ENCODE data around the gene GRIK2.

The GRIK2 gene

GRCh38 chr6:101921829-101922450 is 528.4 kb downstream of the GRIK2 start:
- FAIRE-seq: no peak

GRCh38 chr6:101926149-101926925 is 532.8 kb downstream of the GRIK2 start:
- FAIRE-seq: no peak

GRCh38 chr6:101931766-101932165 is 538.3 kb downstream of the GRIK2 start:
- no peak for FAIRE-seq

GRCh38 chr6:101932704-101933103 is 539.2 kb downstream of the GRIK2 start:
- no peak for FAIRE-seq

- FAIRE-seq: no peak
Measured at GRCh38 chr6:101935732-101936131, 542.2 kb downstream of the GRIK2 start.

- no peak for FAIRE-seq
Measured at GRCh38 chr6:101936516-101936915, 543.0 kb downstream of the GRIK2 start.

- FAIRE-seq: no peak
Measured at GRCh38 chr6:101937108-101937507, 543.6 kb downstream of the GRIK2 start.

GRCh38 chr6:101940391-101940790 is 546.9 kb downstream of the GRIK2 start:
- no peak for FAIRE-seq

GRCh38 chr6:101956961-101957360 is 563.5 kb downstream of the GRIK2 start:
- FAIRE-seq: no peak

GRCh38 chr6:101961357-101961756 is 567.8 kb downstream of the GRIK2 start:
- no peak for FAIRE-seq

- FAIRE-seq: no peak
Measured at GRCh38 chr6:101980924-101981323, 587.4 kb downstream of the GRIK2 start.

GRCh38 chr6:101986476-101986875 is 593.0 kb downstream of the GRIK2 start:
- FAIRE-seq: no peak

GRCh38 chr6:101992286-101992685 is 598.8 kb downstream of the GRIK2 start:
- no peak for FAIRE-seq

GRCh38 chr6:101994521-101994920 is 601.0 kb downstream of the GRIK2 start:
- no peak for FAIRE-seq

- no peak for FAIRE-seq
Measured at GRCh38 chr6:102015431-102015830, 621.9 kb downstream of the GRIK2 start.

GRCh38 chr6:102022281-102022680 is 628.8 kb downstream of the GRIK2 start:
- no peak for FAIRE-seq

- no peak for FAIRE-seq
Measured at GRCh38 chr6:102022803-102023202, 629.3 kb downstream of the GRIK2 start.

GRCh38 chr6:102023977-102024657 is 630.6 kb downstream of the GRIK2 start:
- no peak for FAIRE-seq

GRCh38 chr6:102026649-102027048 is 633.1 kb downstream of the GRIK2 start:
- FAIRE-seq: no peak

- FAIRE-seq: no peak
Measured at GRCh38 chr6:102028176-102028575, 634.7 kb downstream of the GRIK2 start.

- no peak for FAIRE-seq
Measured at GRCh38 chr6:102038964-102039363, 645.5 kb downstream of the GRIK2 start.

- no peak for FAIRE-seq
Measured at GRCh38 chr6:102039441-102039840, 645.9 kb downstream of the GRIK2 start.

GRCh38 chr6:102051001-102051400 is 657.5 kb downstream of the GRIK2 start:
- FAIRE-seq: no peak

- FAIRE-seq: no peak
Measured at GRCh38 chr6:102051720-102052119, 658.2 kb downstream of the GRIK2 start.
